A549 (cell line): ENCODE measurements around the gene RAB1B. TPM values are rescaled to one million over a fixed set of nuclear protein-coding genes. Genes with fewer than 3 reads are reported as not detected.
A peak's percentile ranks its signal among the peaks of the same experiment; 100 is the strongest.

Experiments used
- ATAC-seq, 2 experiments: fragments of 200-7000 bp in 1 of 2; fragments of >200 bp in 1 of 2; cut with Nextera tagmentation in 1 of 2; cut with Tn5 transposase in 1 of 2; 3 replicates each; pipeline versions ENCODE4 v1.8.0 to v1.9.1; 2018 to 2020; ENCODE audit warnings: mild to moderate bottlenecking in 1 of 2, moderate library complexity in 1 of 2
- CTCF ChIA-PET: fragments of 300-600 bp; sonication (Branson Sonifier 250); formaldehyde crosslinking; extraction: SDS; loops from one replicate; lab custom pipeline; 2021; ENCODE audit warnings: antibody characterized with exemption, inconsistent platforms; lab: Yijun Ruan, JAX
- POLR2A ChIA-PET: fragments of 350-600 bp; formaldehyde crosslinking; extraction: SDS; loops from one replicate; lab custom pipeline; 2021; ENCODE audit warnings: antibody characterized with exemption, inconsistent platforms; lab: Yijun Ruan, JAX
- DNase-seq, 2 experiments: peaks; one replicate each; pipeline versions ENCODE4 v3.0.0 to v3.0.0-alpha.2; 2011 to 2016; ENCODE audit warnings: low read depth in 1 of 2, low spot score in 1 of 2
- FAIRE-seq: peaks from 2 replicates; lab custom pipeline; 2011; peaks lifted over from hg19 to GRCh38; lab: Jason Lieb, UNC
- H3K27ac ChIP-seq, 2 experiments: fragments of >200 bp; sonication (Bioruptor Twin); formaldehyde crosslinking; 3 replicates each; pipeline ENCODE4 v1.5.1; 2016 to 2017
- H3K4me1 ChIP-seq: fragments of >200 bp; sonication (Bioruptor Twin); formaldehyde crosslinking; 3 replicates; pipeline ENCODE4 v1.6.1; 2016
- H3K4me2 ChIP-seq: fragments of >200 bp; sonication (Bioruptor Twin); formaldehyde crosslinking; 3 replicates; pipeline ENCODE4 v1.6.1; 2016
- H3K4me3 ChIP-seq: fragments of >200 bp; sonication (Bioruptor Twin); formaldehyde crosslinking; 3 replicates; pipeline ENCODE4 v1.5.1; 2016
- H3K9me3 ChIP-seq: fragments of >200 bp; sonication (Bioruptor Twin); formaldehyde crosslinking; 3 replicates; pipeline ENCODE4 v1.6.1; 2016
- ATOH8 ChIP-seq: fragments of 250-450 bp; sonication (Bioruptor Pico); IDR thresholded peaks from 2 replicates; pipeline ENCODE4 v1.5.0; 2020; ENCODE audit warnings: low read depth, mild to moderate bottlenecking, moderate library complexity
- BHLHE40 ChIP-seq: IDR thresholded peaks from 2 replicates; pipeline ENCODE4 v1.6.1; 2012; ENCODE audit warnings: low read depth, low read length, inconsistent platforms
- CBX2 ChIP-seq: fragments of 200-600 bp; sonication (generic); IDR thresholded peaks from 2 replicates; pipeline ENCODE4 v1.6.1; 2016; ENCODE audit warnings: low read depth, mild to moderate bottlenecking, borderline replicate concordance
- CEBPB ChIP-seq, 2 experiments: fragments of >200 bp in 1 of 2; sonication (Bioruptor Twin) in 1 of 2; formaldehyde crosslinking in 1 of 2; IDR thresholded peaks; 2 replicates each; pipeline ENCODE4 v1.6.1; 2012 to 2016
- CHD4 ChIP-seq: fragments of 200-600 bp; sonication (generic); IDR thresholded peaks from 2 replicates; pipeline ENCODE4 v1.6.1; 2016; ENCODE audit warnings: antibody characterized with exemption, mild to moderate bottlenecking, borderline replicate concordance
- E2F6 ChIP-seq: IDR thresholded peaks from 2 replicates; pipeline ENCODE4 v1.6.1; 2012; ENCODE audit warnings: low read depth, borderline replicate concordance
- EHMT2 ChIP-seq: fragments of 200-600 bp; sonication (generic); IDR thresholded peaks from 2 replicates; pipeline ENCODE4 v1.6.1; 2016; ENCODE audit warnings: antibody characterized with exemption, low read depth, mild to moderate bottlenecking, moderate library complexity
- FOSL2 ChIP-seq, 2 experiments: fragments of 450-650 bp in 1 of 2; fragments of >200 bp in 1 of 2; sonication (Bioruptor Twin) in 1 of 2; formaldehyde crosslinking; IDR thresholded peaks; 2 replicates each; pipeline versions ENCODE4 v1.5.0 to v1.6.1; 2016 to 2020; ENCODE audit warnings: mild to moderate bottlenecking in 1 of 2, moderate library complexity in 1 of 2
- HES2 ChIP-seq: fragments of >200 bp; sonication (Bioruptor Twin); formaldehyde crosslinking; IDR thresholded peaks from 2 replicates; pipeline ENCODE4 v1.6.1; 2016
- HEYL ChIP-seq: fragments of 250-450 bp; sonication (Bioruptor Pico); IDR thresholded peaks from 2 replicates; pipeline ENCODE4 v1.8.0; 2021; ENCODE audit warnings: mild to moderate bottlenecking, moderate library complexity
- HOXA7 ChIP-seq: fragments of 250-450 bp; sonication (Bioruptor Pico); IDR thresholded peaks from 2 replicates; pipeline ENCODE4 v1.5.0; 2020; ENCODE audit warnings: mild to moderate bottlenecking, moderate library complexity
- KDM1A ChIP-seq: fragments of 200-600 bp; sonication (generic); IDR thresholded peaks from 2 replicates; pipeline ENCODE4 v1.6.1; 2016; ENCODE audit warnings: low read depth, mild to moderate bottlenecking
- KDM5A ChIP-seq: fragments of 200-600 bp; sonication (generic); IDR thresholded peaks from 2 replicates; pipeline ENCODE4 v1.6.1; 2016; ENCODE audit warnings: antibody characterized with exemption, mild to moderate bottlenecking
- MAFK ChIP-seq: fragments of 450-650 bp; IDR thresholded peaks from 2 replicates; pipeline ENCODE4 v1.6.1; 2014; ENCODE audit not compliant: partially characterized antibody
- MAX ChIP-seq: IDR thresholded peaks from 2 replicates; pipeline ENCODE4 v1.6.1; 2012
- MAZ ChIP-seq: fragments of 150-350 bp; IDR thresholded peaks from 2 replicates; pipeline ENCODE4 v1.6.1; 2014; ENCODE audit warnings: antibody characterized with exemption, low read depth, low read length, borderline replicate concordance
- NFE2L2 ChIP-seq: fragments of 150-350 bp; conservative IDR thresholded peaks from 2 replicates; pipeline ENCODE4 v1.6.1; 2014; ENCODE audit warnings: low read length
- NR3C1 ChIP-seq: fragments of >200 bp; sonication (Bioruptor Twin); formaldehyde crosslinking; IDR thresholded peaks from 3 replicates; pipeline ENCODE4 v1.6.1; 2017
- POLR2AphosphoS2 ChIP-seq: conservative IDR thresholded peaks from 2 replicates; pipeline ENCODE4 v1.6.1; 2012; ENCODE audit warnings: low read length, improper control_type of control experiment, inconsistent platforms
- RFX5 ChIP-seq: fragments of 450-650 bp; IDR thresholded peaks from 2 replicates; pipeline ENCODE4 v1.7.1; 2014; ENCODE audit warnings: antibody characterized with exemption, mild to moderate bottlenecking, moderate library complexity
- SMC3 ChIP-seq: fragments of >200 bp; sonication (Bioruptor Twin); formaldehyde crosslinking; IDR thresholded peaks from 3 replicates; pipeline ENCODE4 v1.6.1; 2018; ENCODE audit warnings: inconsistent platforms
- TFCP2L1 ChIP-seq: fragments of 250-450 bp; sonication (Bioruptor Pico); IDR thresholded peaks from 2 replicates; pipeline ENCODE4 v1.5.0; 2021; ENCODE audit warnings: mild to moderate bottlenecking
- ZSCAN20 ChIP-seq: fragments of 250-450 bp; sonication (Bioruptor Pico); IDR thresholded peaks from 2 replicates; pipeline ENCODE4 v1.8.0; 2022; ENCODE audit warnings: mild to moderate bottlenecking, moderate library complexity
- WGBS: methylation state at CpG from one replicate; pipeline ENCODE4 v1.1.6; 2017; ENCODE audit errors: missing lambda C conversion rate; 5-methylcytosine and 5-hydroxymethylcytosine counted together
- polyA plus RNA-seq, 4 experiments: library from polyadenylated mRNA; depleted of rRNA in 3 of 4; stranded (reverse); fragments of >200 nt; fragmentation: RNase III in 1 of 4; extraction: RNeasy Plus Mini Kit Qiagen cat#74134 plus additional on column Dnase treatment in 1 of 4; gene quantifications; 2 replicates in 3 of 4; 3 replicates in 1 of 4; pipeline ENCODE4 v1.2.3, GENCODE V29; 2011 to 2017

The RAB1B gene
- polyA plus RNA-seq, 2 of the 4 experiments (the other 2 are of a cell fraction) = 87.8 to 147 TPM

GRCh38 chr11:66289548-66290329, 21.3 kb downstream of the RAB1B start (continued):
- TF ChIP-seq MAX = 0 out of 2 replicates have a peak, but pooled peaks have one; percentile 9
- no peak for TF ChIP-seq CHD4
- TF ChIP-seq ZSCAN20 (CRISPR knock-in tag) = peak; percentile 48; the same call in 1 of the 2 replicates
- no peak for TF ChIP-seq KDM5A
- TF ChIP-seq HES2 = no peak
- TF ChIP-seq CEBPB (IDR thresholded peaks at IDR 0.05) = no peak
- no peak for TF ChIP-seq MAZ
- no peak for TF ChIP-seq NFE2L2

- ChIA-PET POLR2A (no interaction called here), CTCF (interaction anchor here (0.6 to 8.3 kb wide), 4 partner anchors 9 to 98 kb away, joined by 3 to 63 read pairs (median 14); no protein-coding TSS in a partner anchor)
- H3K4me2 ChIP-seq = peak overlapping the region; percentile 91
- no peak for ATAC-seq
- 85% methylated on average over 2 of the region's 2 CpGs for WGBS
- no peak for FAIRE-seq
- H3K4me3 ChIP-seq = 0 out of 3 replicates have a peak overlapping the region, but pooled peaks have one; percentile 86
- H3K9me3 ChIP-seq = no peaks in the 10 kb centered on the region
- TF ChIP-seq EHMT2 (peak; percentile 55; the same call in 1 of the 2 replicates), KDM1A (no peak)
- H3K27ac ChIP-seq = no peak overlapping the region; a peak in 2 of 6 replicates
- peaks cover 20% of the 10 kb centered on the region for H3K4me1 ChIP-seq
- DNase-seq = no peak
Measured at GRCh38 chr11:66290330-66290621, 21.8 kb downstream of the RAB1B start.

- WGBS = 69% methylated on average over 6 of the region's 16 CpGs
- CTCF ChIA-PET = interaction anchor here (0.8 to 8.3 kb wide), 7 partner anchors 10 to 72 kb away, joined by 3 to 63 read pairs (median 4); partner anchors contain the start of gene RIN1
Measured at GRCh38 chr11:66291303-66291705, 22.9 kb downstream of the RAB1B start.

More at GRCh38 chr11:66291303-66291705, 22.9 kb downstream of the RAB1B start:
- Histone ChIP-seq H3K27ac (peak overlapping the region in 1 of 2 experiments; percentile 88; a peak in 4 of 6 replicates), H3K4me2 (peak overlapping the region; percentile 95), H3K4me3 (peak overlapping the region; percentile 65), H3K9me3 (no peaks in the 10 kb centered on the region), H3K4me1 (peaks cover 20% of the 10 kb centered on the region)
- TF ChIP-seq RFX5 = no peak
- no peak for TF ChIP-seq KDM5A
- TF ChIP-seq MAZ = no peak
- TF ChIP-seq MAFK = no peak
- TF ChIP-seq HEYL = no peak
- no peak for TF ChIP-seq SMC3
- no peak for TF ChIP-seq NR3C1
- TF ChIP-seq ATOH8 = no peak
- TF ChIP-seq POLR2AphosphoS2 = no peak
- TF ChIP-seq CEBPB (IDR thresholded peaks at IDR 0.05) = no peak
- TF ChIP-seq HOXA7 (CRISPR knock-in tag) = no peak
- TF ChIP-seq CBX2 = no peak
- TF ChIP-seq TFCP2L1 (CRISPR knock-in tag) = no peak
- no peak for TF ChIP-seq FOSL2 (IDR thresholded peaks at IDR 0.05)
- no peak for TF ChIP-seq FOSL2 (CRISPR knock-in tag; IDR thresholded peaks at IDR 0.05)
- no peak for TF ChIP-seq BHLHE40
- no peak for TF ChIP-seq E2F6
- POLR2A ChIA-PET = no interaction called here
- DNase-seq = no peak
- no peak for FAIRE-seq
- no peak for ATAC-seq
